GM12891 (cell line): ENCODE results near the gene COL4A6.

Source experiments
- POLR2A ChIP-seq: IDR thresholded peaks from 2 replicates; pipeline ENCODE4 v1.6.1; 2011; ENCODE audit warnings: low read depth, low read length, control low read depth
- POLR2AphosphoS5 ChIP-seq: IDR thresholded peaks from 2 replicates; pipeline ENCODE4 v1.6.1; 2011; ENCODE audit warnings: low read depth, low read length, control low read depth
- TAF1 ChIP-seq: IDR thresholded peaks from 2 replicates; pipeline ENCODE4 v1.6.1; 2011; ENCODE audit warnings: low read depth, low read length, control low read depth

- no peak for TF ChIP-seq TAF1
- no peak for TF ChIP-seq POLR2A
- no peak for TF ChIP-seq POLR2AphosphoS5
Observed at GRCh38 chrX:108186811-108187210, 251.4 kb downstream of the COL4A6 start.
